Mesodermal cell (in vitro differentiated cells): ENCODE measurements around the gene ACTN1.

ENCODE experiments used
- H3K27ac ChIP-seq: 2 replicates; pipeline ENCODE4 v1.7.0; 2013; ENCODE audit warnings: mild to moderate bottlenecking, low read depth, low read length, moderate library complexity; ENCODE audit not compliant: severe bottlenecking
- H3K36me3 ChIP-seq: 2 replicates; pipeline ENCODE4 v1.7.1; 2013; ENCODE audit warnings: mild to moderate bottlenecking, low read length, moderate library complexity; ENCODE audit not compliant: control insufficient read depth, insufficient read depth
- H3K4me1 ChIP-seq: one replicate; pipeline ENCODE4 v1.7.1; 2013; ENCODE audit warnings: mild to moderate bottlenecking, low read length; ENCODE audit not compliant: insufficient read depth, control insufficient read depth, poor library complexity, severe bottlenecking
- H3K4me3 ChIP-seq: 2 replicates; pipeline ENCODE4 v1.7.0; 2013; ENCODE audit warnings: low read length, control low read depth, mild to moderate bottlenecking; ENCODE audit not compliant: insufficient read depth, poor library complexity, severe bottlenecking; ENCODE audit errors: extremely low read depth
- H3K9me3 ChIP-seq: 2 replicates; pipeline ENCODE4 v1.7.1; 2013; ENCODE audit warnings: mild to moderate bottlenecking, low read length, moderate library complexity; ENCODE audit not compliant: control insufficient read depth
- WGBS, 2 experiments: methylation state at CpG; one replicate each; pipeline ENCODE4 v1.1.5; 2013; ENCODE audit warnings: missing lambda C conversion rate in 2 of 2; ENCODE audit not compliant: insufficient coverage in 2 of 2; 5-methylcytosine and 5-hydroxymethylcytosine counted together

Gene ACTN1

DNA sequence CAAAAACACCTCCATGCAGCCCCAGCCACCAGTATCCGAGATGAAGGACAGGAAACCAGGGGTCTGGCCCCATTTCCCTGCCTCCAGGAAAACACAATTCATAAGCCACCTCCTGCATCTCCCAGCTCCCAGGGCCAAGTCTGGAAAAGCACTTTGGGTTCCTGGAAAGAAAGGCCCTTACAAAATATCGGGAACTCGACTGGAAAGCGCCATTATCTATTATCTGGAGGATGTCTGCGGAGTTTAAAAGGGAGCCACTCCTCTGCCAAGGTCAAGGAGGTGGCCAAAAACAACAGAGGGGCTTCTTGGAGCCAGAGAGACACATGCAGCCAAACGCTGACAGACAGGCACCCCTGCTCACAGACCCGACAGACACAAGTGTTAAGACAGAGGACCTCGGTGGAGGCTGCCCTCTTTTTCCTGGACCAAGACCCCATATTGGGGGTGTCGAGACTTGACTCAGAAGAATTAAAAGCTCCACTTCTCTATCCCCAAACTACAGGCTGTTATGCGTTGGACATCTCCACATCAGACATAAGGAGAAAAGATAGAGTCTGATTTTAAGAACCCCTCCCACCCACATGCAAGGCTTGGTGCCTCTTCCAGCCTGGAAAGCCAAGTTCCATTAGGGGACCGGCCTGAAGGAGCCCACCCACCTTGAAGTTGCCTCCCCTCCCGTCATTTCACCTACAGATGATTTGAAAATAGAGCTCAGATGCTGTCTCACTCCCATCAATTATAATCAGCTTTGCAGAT, 9.6 kb downstream of the ACTN1 start:
- peak overlapping the region; percentile 41 for H3K27ac ChIP-seq
- peaks cover 93% of the 10 kb centered on the region for H3K4me1 ChIP-seq
- no peak overlapping the region for H3K4me3 ChIP-seq
- H3K36me3 ChIP-seq = peaks cover 98% of the 10 kb centered on the region
- WGBS, 2 experiments = 89% methylated on average over 10 to 12 of the region's 12 CpGs
- H3K9me3 ChIP-seq = no peaks in the 10 kb centered on the region

GRCh38 chr14:68968721-68969120, 10.4 kb downstream of the ACTN1 start:
- peaks cover 87% of the 10 kb centered on the region for H3K4me1 ChIP-seq

DNA sequence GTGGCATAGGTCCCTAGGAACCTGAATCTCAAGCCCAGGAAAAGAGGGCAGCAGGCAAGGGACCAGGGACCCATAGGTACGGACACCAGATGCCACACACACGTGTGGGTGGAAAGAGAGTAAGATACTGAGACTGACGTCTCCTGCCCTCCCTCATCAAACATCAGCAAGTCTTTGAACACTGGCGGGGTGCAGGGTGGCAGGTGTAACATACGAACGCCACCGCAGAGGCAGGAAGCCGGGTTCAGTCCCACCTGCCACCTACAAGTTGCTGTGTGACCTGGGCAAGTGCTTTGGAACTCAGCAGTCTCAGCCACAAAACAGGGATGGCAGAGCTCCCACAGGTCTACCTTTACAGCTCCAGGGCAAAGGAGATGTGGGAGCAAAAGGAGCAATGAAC, 11.1 kb downstream of the ACTN1 start:
- H3K36me3 ChIP-seq = peaks cover 98% of the 10 kb centered on the region
- H3K4me3 ChIP-seq = no peak overlapping the region
- 95 to 100% methylated on average over 3 to 6 of the region's 8 CpGs for WGBS, 2 experiments
- H3K4me1 ChIP-seq = peaks cover 88% of the 10 kb centered on the region
- no peaks in the 10 kb centered on the region for H3K9me3 ChIP-seq
- no peak overlapping the region for H3K27ac ChIP-seq

More at GRCh38 chr14:68968721-68969120, 10.4 kb downstream of the ACTN1 start:
- no peak overlapping the region for H3K4me3 ChIP-seq
- WGBS, 2 experiments = 90 to 97% methylated on average over 3 to 4 of the region's 4 CpGs
- no peaks in the 10 kb centered on the region for H3K9me3 ChIP-seq
- peaks cover 98% of the 10 kb centered on the region for H3K36me3 ChIP-seq
- H3K27ac ChIP-seq = peak overlapping the region; percentile 6

DNA sequence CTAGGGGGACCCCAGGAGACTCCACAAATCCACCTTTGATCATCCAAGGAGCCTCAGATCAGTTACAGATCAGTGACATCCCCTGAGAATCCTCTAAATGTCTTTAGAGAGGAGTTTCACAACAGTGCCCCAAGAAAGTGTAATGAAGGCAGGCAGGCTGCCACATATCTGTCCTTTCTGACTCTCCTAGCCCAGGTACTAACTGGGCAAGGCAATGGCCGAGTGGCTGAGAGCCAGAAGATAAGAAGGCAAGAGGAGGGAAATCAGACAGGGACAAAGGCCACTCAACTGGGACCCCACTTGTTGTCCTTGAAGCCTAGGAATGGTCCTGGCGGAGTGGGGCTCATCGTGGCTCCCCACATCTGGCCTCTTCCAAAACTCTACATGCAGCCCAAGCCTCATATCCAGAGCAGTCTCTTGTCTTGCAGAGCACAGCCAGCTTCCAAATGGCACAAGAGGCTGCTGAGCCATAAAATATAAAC, 11.6 kb downstream of the ACTN1 start:
- Histone ChIP-seq H3K9me3 (no peaks in the 10 kb centered on the region), H3K36me3 (peaks cover 98% of the 10 kb centered on the region), H3K27ac (no peak overlapping the region), H3K4me3 (no peak overlapping the region), H3K4me1 (peaks cover 88% of the 10 kb centered on the region)
- WGBS, 2 experiments = 100% methylated on average over 2 to 3 of the region's 3 CpGs

DNA sequence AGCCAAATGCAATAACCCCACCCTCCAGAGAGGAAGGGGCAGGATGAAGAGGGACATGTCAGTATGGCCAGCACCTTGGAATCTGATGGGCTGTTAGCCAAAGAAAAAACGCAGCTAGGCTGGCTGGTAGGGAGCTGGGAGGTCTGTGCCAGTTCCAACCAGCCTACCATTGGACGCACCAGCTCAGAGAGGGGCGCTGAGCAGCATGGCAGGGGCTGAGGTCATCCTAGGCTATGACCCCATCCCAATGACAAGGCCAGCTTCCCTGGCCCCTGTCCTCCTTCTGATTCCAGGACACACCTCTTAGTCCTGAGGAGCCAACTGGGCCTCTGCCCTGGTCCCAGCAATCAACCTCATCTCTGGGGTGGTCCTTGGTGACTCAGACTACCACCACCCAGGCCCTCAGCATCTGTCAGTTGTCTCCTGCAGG, 12.2 kb downstream of the ACTN1 start:
- Histone ChIP-seq H3K27ac (no peak overlapping the region), H3K4me3 (no peak overlapping the region), H3K4me1 (peaks cover 88% of the 10 kb centered on the region), H3K9me3 (no peaks in the 10 kb centered on the region), H3K36me3 (peaks cover 95% of the 10 kb centered on the region)
- 97 to 100% methylated on average over 3 of the region's 3 CpGs for WGBS, 2 experiments

- peaks cover 92% of the 10 kb centered on the region for H3K36me3 ChIP-seq
- H3K4me1 ChIP-seq = peaks cover 75% of the 10 kb centered on the region
- H3K27ac ChIP-seq = no peak overlapping the region
- H3K9me3 ChIP-seq = no peaks in the 10 kb centered on the region
- no peak overlapping the region for H3K4me3 ChIP-seq
Measured at GRCh38 chr14:68965261-68965761, 13.8 kb downstream of the ACTN1 start.

DNA sequence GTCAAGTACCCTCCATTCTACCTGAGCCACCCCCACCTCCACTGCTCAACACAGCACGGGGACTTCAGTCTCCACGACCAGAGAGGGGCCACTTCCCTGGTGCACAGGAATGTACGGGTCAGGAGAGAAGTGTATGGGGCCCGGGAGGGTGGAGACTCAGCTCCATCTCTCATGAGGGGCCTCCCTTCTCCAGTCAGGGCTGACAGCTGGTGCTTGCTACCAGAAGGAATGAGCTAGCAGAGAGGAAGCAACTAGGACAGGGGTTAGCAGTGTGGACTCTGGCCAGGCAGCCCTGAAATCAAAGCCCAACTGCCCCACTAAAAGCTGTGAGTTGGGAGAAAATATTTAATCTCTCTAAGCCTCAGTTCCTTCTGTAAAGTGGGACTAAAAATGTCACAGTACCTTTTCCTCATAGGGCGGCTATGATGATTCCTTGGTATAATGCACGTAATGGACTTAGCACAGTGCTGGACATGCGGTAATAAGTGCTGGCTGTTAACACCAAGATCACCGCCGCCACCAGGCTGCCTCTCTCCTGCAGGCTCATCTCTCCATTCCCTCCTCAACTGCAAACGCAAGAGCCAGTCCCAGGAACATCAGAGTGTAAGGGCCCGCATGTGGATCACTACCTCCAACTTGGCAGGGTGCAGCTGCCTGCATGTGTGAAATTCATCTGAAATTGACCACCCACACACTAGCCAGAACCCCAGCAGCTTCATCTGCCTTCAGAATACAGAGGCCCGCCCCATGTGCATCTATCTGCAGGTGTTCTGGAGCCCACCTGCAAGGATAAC, 14.6 kb downstream of the ACTN1 start:
- Histone ChIP-seq H3K4me1 (peaks cover 67% of the 10 kb centered on the region), H3K27ac (no peak overlapping the region)
- WGBS, 2 experiments = 88 to 93% methylated on average over 7 to 11 of the region's 12 CpGs

GRCh38 chr14:68962681-68963080, 16.4 kb downstream of the ACTN1 start:
- Histone ChIP-seq H3K4me3 (no peak overlapping the region), H3K27ac (no peak overlapping the region), H3K4me1 (peaks cover 63% of the 10 kb centered on the region), H3K9me3 (no peaks in the 10 kb centered on the region), H3K36me3 (peaks cover 92% of the 10 kb centered on the region)
- 71 to 100% methylated on average over 1 to 3 of the region's 3 CpGs for WGBS, 2 experiments

More for the DNA sequence above, 14.6 kb downstream of the ACTN1 start:
- no peaks in the 10 kb centered on the region for H3K9me3 ChIP-seq
- H3K4me3 ChIP-seq = no peak overlapping the region
- H3K36me3 ChIP-seq = peaks cover 91% of the 10 kb centered on the region

DNA sequence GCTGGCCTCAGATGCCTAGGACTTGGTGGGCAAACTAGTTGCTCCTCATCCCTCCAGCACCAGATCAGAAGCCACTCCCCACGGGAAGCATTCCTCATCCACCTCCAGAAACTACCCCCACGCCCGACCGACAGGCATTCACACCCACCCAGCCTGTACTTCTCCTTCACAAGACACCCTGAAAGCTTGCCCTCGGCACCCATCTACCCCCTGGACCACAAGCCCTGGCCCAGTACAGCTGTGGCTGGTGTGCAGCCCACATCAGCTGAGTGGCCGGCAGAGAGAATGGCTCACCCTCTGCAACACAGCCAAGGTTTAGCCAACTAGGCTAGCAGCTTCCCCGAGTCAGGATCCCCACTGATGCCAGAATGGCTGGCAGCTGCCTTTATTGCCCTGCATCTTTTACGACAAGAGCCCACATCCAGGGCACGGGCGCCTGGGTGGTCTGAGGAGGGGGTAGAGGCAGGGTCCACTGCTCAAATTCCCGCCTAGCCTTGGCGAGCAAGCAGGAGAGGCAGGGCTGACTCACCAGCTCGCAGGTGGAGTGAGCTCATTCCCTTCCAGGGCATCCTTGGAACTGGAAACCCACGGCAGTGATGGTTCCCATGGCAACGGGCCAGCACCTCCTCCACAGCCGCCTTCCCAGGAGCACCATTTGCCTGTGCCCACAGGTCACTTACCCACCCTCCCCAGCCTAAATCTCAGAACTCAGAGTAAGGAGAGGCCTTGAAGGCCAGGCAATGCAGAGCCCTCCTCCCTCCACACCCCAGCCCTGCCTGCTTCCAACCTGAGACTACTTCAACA, 17.1 kb downstream of the ACTN1 start:
- H3K4me1 ChIP-seq = peaks cover 64% of the 10 kb centered on the region

GRCh38 chr14:68961361-68961760, 17.7 kb downstream of the ACTN1 start:
- Histone ChIP-seq H3K27ac (no peak overlapping the region), H3K4me3 (no peak overlapping the region), H3K36me3 (peaks cover 92% of the 10 kb centered on the region), H3K4me1 (peaks cover 64% of the 10 kb centered on the region), H3K9me3 (no peaks in the 10 kb centered on the region)
- WGBS, 2 experiments = 92 to 100% methylated on average over 4 to 7 of the region's 7 CpGs

More for the DNA sequence above, 17.1 kb downstream of the ACTN1 start:
- 84% methylated on average over 11 to 14 of the region's 16 CpGs for WGBS, 2 experiments
- Histone ChIP-seq H3K36me3 (peaks cover 92% of the 10 kb centered on the region), H3K27ac (no peak overlapping the region), H3K4me3 (no peak overlapping the region), H3K9me3 (no peaks in the 10 kb centered on the region)
